Tongue (tissue), 2 donors: ENCODE results near the gene SPAG16. TPM values are rescaled to one million over a fixed set of nuclear protein-coding genes. Genes with fewer than 3 reads are reported as not detected.
"Not testable (repeated sequence)": the region's sequence is repeated elsewhere in the genome, so short reads cannot be mapped to it uniquely, and the experiment has no call there.

Experiments used
- DNase-seq: peaks from one replicate; pipeline ENCODE4 v3.0.0-alpha.2; 2015
- total RNA-seq: library from RNA; depleted of rRNA; stranded (reverse); fragments of >200 nt; gene quantifications from one replicate; pipeline ENCODE4 v1.2.3, GENCODE V29; 2014

The SPAG16 gene
- total RNA-seq, 1 donor from 2014 or later = 32.6 TPM

DNA sequence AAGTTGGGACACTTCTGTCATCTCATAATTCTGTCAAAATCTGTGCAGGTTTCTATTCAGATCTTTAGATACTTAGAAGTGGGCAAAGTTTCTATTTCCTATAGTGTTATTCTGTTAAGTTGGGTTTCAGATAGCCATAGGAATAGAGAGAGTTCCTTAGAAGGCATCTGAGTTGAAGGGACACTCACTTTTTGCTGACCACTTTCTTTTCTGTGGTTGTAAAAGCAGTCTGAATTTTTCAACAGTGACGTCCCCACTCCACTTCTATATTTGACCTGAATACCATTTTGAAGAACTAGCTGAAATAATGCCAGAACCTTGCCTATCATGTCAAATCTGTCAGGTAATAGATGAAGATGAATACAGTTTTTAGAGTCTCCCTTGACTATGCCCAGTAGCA, 267.3 kb downstream of the SPAG16 start:
- DNase-seq = no peak

GRCh38 chr2:213559053-213559452, 274.8 kb downstream of the SPAG16 start:
- no peak for DNase-seq

DNA sequence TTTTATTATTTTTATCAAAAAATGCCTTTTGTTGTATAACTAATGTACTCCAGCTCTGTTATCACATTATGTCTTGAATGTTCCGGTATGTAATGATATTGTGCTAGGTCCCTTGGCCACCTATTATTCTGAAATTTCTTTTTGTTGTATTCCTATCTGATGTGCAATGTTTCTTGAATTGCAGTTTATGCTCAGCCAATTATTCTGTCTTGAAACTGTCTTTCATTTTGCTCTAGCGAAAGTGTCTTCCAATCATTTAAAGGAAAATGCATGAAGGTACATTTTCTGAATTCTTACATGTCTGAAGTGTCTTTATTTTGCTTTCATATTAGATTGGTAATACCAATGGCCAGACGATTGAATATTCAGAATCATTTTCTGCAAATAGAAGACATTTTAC, 277.5 kb downstream of the SPAG16 start:
- DNase-seq = no peak

GRCh38 chr2:213562539-213563180, 278.4 kb downstream of the SPAG16 start:
- no peak for DNase-seq

- DNase-seq = no peak
Measured at GRCh38 chr2:213566846-213567245, 282.6 kb downstream of the SPAG16 start.

GRCh38 chr2:213609570-213610170, 325.4 kb downstream of the SPAG16 start:
- DNase-seq = no peak

DNA sequence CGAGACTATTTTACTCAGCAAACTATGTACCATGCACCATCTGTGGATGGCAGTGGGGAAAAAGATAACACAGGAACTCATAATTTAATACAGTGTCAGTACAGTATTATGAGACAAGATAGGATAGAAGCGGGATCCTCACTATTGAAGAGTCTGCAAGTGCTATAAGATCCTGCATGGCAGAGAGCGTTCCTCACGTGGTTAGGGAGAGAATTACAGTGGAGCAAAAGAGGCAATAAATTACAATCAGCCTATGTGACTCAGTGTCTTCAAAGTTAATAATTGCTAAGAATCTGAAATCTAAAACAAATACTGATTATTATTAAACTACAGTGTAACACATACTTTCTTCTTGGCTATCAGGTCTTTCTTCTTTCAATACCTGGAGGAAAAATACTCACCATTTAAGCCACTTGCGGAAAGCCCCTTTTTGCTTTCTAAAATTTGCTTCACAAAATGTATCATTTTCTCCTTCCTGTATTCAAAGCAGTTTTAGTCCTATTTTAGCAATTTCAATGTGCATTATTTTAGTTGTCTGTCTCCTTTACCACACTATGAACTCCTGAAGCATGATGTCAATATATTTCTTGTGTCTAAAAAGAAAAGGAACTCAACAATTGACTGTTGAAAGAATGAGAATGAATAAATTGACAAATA, 342.9 kb downstream of the SPAG16 start:
- no peak for DNase-seq

DNA sequence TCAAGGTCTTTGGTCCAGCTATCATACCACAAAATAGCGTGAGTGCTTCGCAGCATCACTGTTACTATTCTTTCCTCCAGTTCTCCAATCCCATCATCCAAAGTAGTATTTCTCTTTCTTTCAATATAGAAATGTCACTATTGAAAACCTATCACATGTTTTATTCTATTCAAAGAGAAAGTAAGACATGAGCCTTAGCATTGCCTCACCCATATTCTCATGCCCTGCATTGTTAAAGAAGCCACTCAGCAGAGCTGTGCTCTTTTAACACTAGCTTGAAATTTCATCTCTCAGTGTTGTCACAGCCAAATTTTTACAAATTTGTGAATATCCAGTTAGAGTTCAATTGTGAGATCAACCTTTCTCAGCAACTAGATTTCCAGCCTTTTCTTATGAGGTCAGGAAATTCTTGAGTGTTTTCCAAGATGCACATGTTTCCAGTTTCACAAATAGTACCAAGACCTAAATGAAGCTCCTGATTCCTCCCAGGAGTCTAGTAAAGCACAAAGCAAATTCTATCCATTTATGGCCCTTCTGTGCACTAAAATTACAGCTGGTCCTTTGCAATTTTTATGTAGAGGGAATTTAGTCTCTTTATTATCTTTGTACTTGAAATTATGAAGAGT, 343.7 kb downstream of the SPAG16 start:
- DNase-seq = no peak

- peak; percentile 15 for DNase-seq
Measured at GRCh38 chr2:213640738-213641425, 356.6 kb downstream of the SPAG16 start.

DNA sequence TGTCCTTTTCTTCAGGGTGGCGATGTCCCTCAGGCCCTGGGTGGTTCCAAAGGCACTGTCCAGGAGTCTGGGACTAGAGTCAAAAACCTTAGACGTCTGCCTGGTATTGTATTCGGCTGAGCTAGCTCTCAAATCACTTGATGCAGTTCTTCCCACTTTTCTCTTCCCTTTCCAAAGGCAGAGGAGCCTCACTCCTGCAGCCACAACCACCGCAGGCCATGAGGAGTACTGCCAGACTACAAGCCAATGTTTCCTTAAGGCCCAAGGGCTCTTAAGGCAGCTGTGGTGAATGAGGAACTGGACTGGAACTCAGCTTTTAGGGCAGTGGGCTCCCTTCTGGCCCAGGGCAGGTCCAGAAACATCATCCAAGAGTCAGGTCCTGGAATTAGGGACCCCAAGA, 360.7 kb downstream of the SPAG16 start:
- DNase-seq = no peak

GRCh38 chr2:213649176-213649575, 364.9 kb downstream of the SPAG16 start:
- no peak for DNase-seq

DNA sequence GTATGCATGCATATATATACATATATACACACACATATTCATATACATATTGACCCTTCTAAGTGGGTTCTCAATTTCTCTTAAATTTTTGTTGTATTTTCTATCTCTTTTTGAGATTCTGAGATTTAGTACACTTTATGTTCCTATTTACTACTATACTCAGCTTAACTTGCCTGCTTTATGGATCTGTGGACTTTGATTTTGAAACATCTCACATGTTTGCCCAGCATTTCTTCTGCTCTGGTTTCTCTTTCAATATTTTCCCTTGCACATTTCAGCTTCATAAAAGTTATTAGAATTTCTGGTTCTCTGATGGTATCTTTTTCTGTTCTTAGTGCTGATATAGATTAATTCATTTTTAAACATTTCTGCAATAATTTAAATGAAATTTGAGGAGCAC, 380.6 kb downstream of the SPAG16 start:
- no peak for DNase-seq

DNA sequence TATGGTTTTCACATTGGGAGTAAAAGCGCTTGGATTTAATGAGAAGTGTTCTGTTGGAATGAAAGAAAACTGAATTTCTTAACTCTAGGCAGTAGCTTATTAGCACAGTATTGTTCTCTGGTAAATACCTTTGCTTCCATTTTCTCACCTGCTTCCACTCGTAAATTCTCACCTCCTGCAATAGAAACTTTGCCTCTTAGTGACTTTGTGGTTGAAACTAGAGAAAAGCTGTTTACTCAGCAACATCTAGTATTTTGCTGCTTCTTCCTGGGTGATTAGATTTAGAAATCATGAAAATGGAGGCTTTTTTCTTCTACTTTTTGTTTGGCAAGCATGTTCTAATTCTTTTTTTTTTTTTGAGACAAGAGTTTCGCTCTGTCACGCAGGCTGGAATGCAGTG, 385.4 kb downstream of the SPAG16 start:
- DNase-seq = no peak

- no peak for DNase-seq
Measured at GRCh38 chr2:213678437-213679218, 394.4 kb downstream of the SPAG16 start.

GRCh38 chr2:213679894-213680293, 395.6 kb downstream of the SPAG16 start:
- DNase-seq = no peak

DNA sequence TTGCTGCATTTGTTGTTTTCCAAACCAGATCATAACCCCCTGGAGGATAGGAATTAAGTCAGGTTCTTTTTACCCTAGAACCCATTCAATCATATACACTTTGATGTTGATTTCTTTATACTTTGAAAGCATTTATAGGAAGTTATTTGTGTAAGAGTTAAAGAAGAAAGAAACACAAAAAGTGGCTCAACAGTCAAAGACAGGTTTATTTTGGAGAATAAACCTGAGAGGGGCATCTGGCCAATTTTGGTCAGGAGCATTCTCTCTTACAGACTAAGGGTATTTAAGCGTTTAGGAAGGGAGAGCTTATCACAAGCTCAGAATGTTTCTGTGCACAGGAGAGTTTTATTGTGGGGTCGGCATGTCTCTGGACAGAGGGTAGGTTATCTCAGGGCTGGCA, 398.0 kb downstream of the SPAG16 start:
- no peak for DNase-seq

GRCh38 chr2:213688133-213688532, 403.9 kb downstream of the SPAG16 start:
- DNase-seq = no peak

DNA sequence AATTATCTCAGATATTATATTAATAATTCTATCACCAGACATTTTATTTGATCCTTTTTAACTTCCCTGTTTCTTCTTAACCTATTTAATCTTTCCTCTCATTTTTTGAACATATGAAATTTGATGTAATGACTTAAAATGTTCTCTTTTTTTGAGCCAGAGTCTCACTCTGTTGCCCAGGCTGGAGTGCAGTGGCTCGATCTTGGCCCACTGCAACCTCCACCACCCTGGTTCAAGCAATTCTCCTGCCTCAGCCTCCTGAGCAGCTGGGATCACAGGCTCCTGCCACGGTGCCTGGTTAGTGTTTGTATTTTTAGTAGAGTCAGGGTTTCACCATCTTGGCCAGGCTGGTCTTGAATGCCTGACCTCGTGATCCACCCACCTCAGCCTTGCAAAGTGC, 404.6 kb downstream of the SPAG16 start:
- DNase-seq = not testable (repeated sequence)

DNA sequence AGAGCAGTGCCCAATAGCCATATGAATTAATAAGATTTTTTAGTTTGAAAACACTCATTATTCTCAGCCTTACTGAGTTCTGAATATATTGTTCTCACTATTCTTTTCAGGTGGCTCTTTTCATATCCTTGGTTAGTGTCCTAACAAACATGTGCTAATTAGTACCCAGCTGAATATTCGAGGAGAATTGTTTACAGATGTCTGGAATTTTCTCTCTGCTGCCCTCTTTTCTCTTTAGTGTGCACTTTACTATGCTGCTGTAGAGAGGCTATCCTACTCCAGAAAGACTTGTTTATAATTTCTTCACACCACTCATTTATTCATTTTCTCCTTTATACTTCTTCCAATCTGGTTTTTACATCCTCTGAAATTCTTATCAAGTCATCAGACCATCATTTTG, 405.3 kb downstream of the SPAG16 start:
- no peak for DNase-seq

DNA sequence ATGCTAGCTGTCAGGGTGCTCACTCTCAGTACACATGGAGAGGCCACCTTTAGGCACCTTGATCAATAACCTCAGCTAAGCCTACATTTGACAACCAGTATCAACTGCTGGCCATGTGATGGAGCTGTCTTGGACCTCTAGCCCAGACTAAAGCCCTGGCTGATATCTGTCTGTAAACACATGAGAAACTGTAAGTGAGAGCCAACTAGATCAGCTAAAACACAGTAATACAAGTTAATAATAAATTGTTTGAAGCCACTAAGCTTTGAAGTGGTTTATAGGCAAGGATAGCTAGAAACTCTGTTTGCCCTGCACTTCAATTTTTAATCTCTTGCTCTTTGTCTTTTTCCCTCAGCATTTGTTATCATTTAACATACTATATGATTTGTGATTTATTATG, 407.1 kb downstream of the SPAG16 start:
- DNase-seq = no peak

DNA sequence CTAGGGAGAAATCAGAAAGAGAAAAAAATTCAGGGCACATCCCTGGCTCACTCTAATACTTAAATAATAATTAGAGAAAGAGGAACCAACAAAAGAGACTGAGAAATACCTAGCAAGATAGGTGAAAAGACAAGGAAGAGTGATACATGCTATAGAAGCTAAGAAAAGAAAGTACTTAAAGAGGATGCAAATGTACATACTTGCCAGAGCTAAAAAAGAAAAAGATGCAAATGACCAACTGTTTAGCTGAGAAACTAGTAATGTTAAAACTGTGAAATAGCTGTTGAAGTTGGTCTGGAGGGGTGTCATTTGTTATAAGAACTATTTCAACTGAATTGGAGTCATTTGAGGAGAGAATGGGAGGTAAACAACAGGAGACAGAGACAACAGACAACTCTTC, 412.2 kb downstream of the SPAG16 start:
- no peak for DNase-seq

DNA sequence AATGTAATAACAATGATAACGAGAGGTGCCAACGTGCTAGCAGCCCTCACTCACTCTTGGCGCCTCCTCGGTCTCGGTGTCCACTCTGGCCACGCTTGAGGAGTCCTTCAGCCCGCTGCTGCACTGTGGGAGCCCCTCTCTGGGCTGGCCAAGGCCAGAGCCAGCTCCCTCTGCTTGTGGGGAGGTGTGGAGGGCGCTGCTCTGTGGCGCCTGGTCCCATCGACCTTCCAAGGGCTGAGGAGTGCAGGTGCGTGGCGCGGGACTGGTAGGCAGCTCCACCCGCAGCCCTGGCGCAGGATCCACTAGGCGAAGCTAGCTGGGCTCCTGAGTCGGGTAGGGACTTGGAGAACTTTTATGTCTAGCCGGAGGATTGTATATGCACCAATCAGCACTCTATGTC, 417.1 kb downstream of the SPAG16 start:
- not testable (repeated sequence) for DNase-seq
